DOHH2 (cell line): ENCODE data around the gene TAS2R46.
"Not testable (repeated sequence)": the region's sequence is repeated elsewhere in the genome, so short reads cannot be mapped to it uniquely, and the experiment has no call there.

ENCODE experiments used
- H3F3A ChIP-seq: fragments of 200-600 bp; sonication (generic), shearing (Covaris generic); 2 replicates; pipeline ENCODE4 v1.6.0; 2016; ENCODE audit warnings: antibody characterized with exemption, mild to moderate bottlenecking; ENCODE audit not compliant: control insufficient read depth, insufficient read depth
- H3K27ac ChIP-seq: fragments of 200-600 bp; sonication (generic); 2 replicates; pipeline ENCODE4 v1.5.1; 2014; ENCODE audit warnings: low read depth, mild to moderate bottlenecking, low read length, moderate library complexity
- H3K27me3 ChIP-seq: fragments of 200-600 bp; sonication (generic); 2 replicates; pipeline ENCODE4 v1.6.1; 2014; ENCODE audit warnings: mild to moderate bottlenecking, low read length, mixed read lengths; ENCODE audit not compliant: control insufficient read depth
- H3K36me3 ChIP-seq: fragments of 200-600 bp; sonication (generic); 2 replicates; pipeline ENCODE4 v1.6.1; 2014; ENCODE audit warnings: mild to moderate bottlenecking, low read length, moderate library complexity, mixed read lengths; ENCODE audit not compliant: control insufficient read depth
- H3K4me1 ChIP-seq: fragments of 200-600 bp; sonication (generic); 2 replicates; pipeline ENCODE4 v1.6.1; 2014; ENCODE audit warnings: mild to moderate bottlenecking, low read length, mixed read lengths; ENCODE audit not compliant: control insufficient read depth
- H3K4me2 ChIP-seq: fragments of 200-600 bp; sonication (generic); 2 replicates; pipeline ENCODE4 v1.6.0; 2014; ENCODE audit warnings: mild to moderate bottlenecking, low read length, moderate library complexity
- H3K4me3 ChIP-seq: fragments of 200-600 bp; sonication (generic); 2 replicates; pipeline ENCODE4 v1.5.1; 2014; ENCODE audit warnings: mild to moderate bottlenecking, low read length, mixed read lengths
- H3K79me2 ChIP-seq: fragments of 200-600 bp; sonication (generic); 2 replicates; pipeline ENCODE4 v1.6.1; 2014; ENCODE audit warnings: mild to moderate bottlenecking, low read length, mixed read lengths; ENCODE audit not compliant: control insufficient read depth
- H3K9me2 ChIP-seq: fragments of 200-600 bp; sonication (generic); replicated peaks from 2 replicates; pipeline ENCODE4 v1.6.1; 2014; ENCODE audit warnings: mild to moderate bottlenecking, low read length, mixed read lengths; ENCODE audit not compliant: control insufficient read depth
- H3K9me3 ChIP-seq: fragments of 200-600 bp; sonication (generic); 2 replicates; pipeline ENCODE4 v1.6.1; 2014; ENCODE audit warnings: antibody characterized with exemption, low read length, mixed read lengths; ENCODE audit not compliant: control insufficient read depth, insufficient read depth
- H4K20me1 ChIP-seq: fragments of 200-600 bp; sonication (generic); 2 replicates; pipeline ENCODE4 v1.6.0; 2014; ENCODE audit warnings: low read depth, mild to moderate bottlenecking, antibody characterized with exemption, low read length, moderate library complexity; ENCODE audit not compliant: control insufficient read depth, insufficient read depth
- CTCF ChIP-seq: fragments of 200-600 bp; sonication (generic); IDR thresholded peaks from one replicate; pipeline ENCODE4 v1.5.1; 2014; ENCODE audit warnings: antibody characterized with exemption, mild to moderate bottlenecking, low read depth, low read length; ENCODE audit not compliant: poor library complexity, severe bottlenecking
- EZH2phosphoT487 ChIP-seq: fragments of 200-600 bp; sonication (generic); IDR thresholded peaks from 2 replicates; pipeline ENCODE4 v1.6.1; 2017; ENCODE audit warnings: borderline replicate concordance, mild to moderate bottlenecking, antibody characterized with exemption, low read length, moderate library complexity, mixed read lengths

Gene TAS2R46

GRCh38 chr12:11062194-11062593 lies at the start of gene TAS2R46:
TAS2R46 (minus strand) TSS chr12:11062294; CDS start chr12:11062294, 0 bp downstream.
- not testable (repeated sequence) for H3K9me3 ChIP-seq, H3K9me2 ChIP-seq, H3K4me1 ChIP-seq, H3K4me3 ChIP-seq, H3F3A ChIP-seq, H4K20me1 ChIP-seq, H3K27me3 ChIP-seq, H3K4me2 ChIP-seq, H3K27ac ChIP-seq, H3K36me3 ChIP-seq, H3K79me2 ChIP-seq

GRCh38 chr12:11111213-11111612 lies 49.1 kb upstream of the TAS2R46 start:
- H3K4me3 ChIP-seq, H3K4me2 ChIP-seq, H3K4me1 ChIP-seq, H3F3A ChIP-seq, H3K9me2 ChIP-seq, H3K9me3 ChIP-seq, H3K27ac ChIP-seq, H3K36me3 ChIP-seq, H3K27me3 ChIP-seq, H4K20me1 ChIP-seq: not testable (repeated sequence)
- peaks cover 76% of the 10 kb centered on the region for H3K79me2 ChIP-seq

- H4K20me1 ChIP-seq = no peaks in the 10 kb centered on the region
- 0 out of 2 replicates have a peak, but pooled peaks cover 3% of the 10 kb centered on the region for H3K4me1 ChIP-seq
- no peaks in the 10 kb centered on the region; the same call in 1 of the 2 replicates for H3K9me3 ChIP-seq
- no peaks in the 10 kb centered on the region for H3K27me3 ChIP-seq
- H3K4me2 ChIP-seq = no peak overlapping the region
- no peak overlapping the region for H3K4me3 ChIP-seq
- no peak overlapping the region for H3K27ac ChIP-seq
- H3K9me2 ChIP-seq = no peaks in the 10 kb centered on the region
- H3K36me3 ChIP-seq = peaks cover 6% of the 10 kb centered on the region; the same call in 1 of the 2 replicates
- TF ChIP-seq CTCF = no peak
- no peak for TF ChIP-seq EZH2phosphoT487
- no peaks in the 10 kb centered on the region for H3F3A ChIP-seq
- peaks cover 56% of the 10 kb centered on the region for H3K79me2 ChIP-seq
These were observed 46.8 kb upstream of the TAS2R46 start for GRCh38 chr12:11108862-11109261.

- no peaks in the 10 kb centered on the region for H4K20me1 ChIP-seq
- H3K27me3 ChIP-seq = no peaks in the 10 kb centered on the region
- no peak overlapping the region for H3K27ac ChIP-seq
- TF ChIP-seq CTCF = no peak
- TF ChIP-seq EZH2phosphoT487 = no peak
- no peak overlapping the region for H3K4me3 ChIP-seq
- no peaks in the 10 kb centered on the region for H3K9me2 ChIP-seq
- no peaks in the 10 kb centered on the region; the same call in 1 of the 2 replicates for H3K9me3 ChIP-seq
- H3K4me1 ChIP-seq = 0 out of 2 replicates have a peak, but pooled peaks cover 3% of the 10 kb centered on the region
- H3F3A ChIP-seq = no peaks in the 10 kb centered on the region
- H3K4me2 ChIP-seq = no peak overlapping the region
- peaks cover 6% of the 10 kb centered on the region; the same call in 1 of the 2 replicates for H3K36me3 ChIP-seq
- H3K79me2 ChIP-seq = peaks cover 46% of the 10 kb centered on the region
These were observed 45.6 kb upstream of the TAS2R46 start for GRCh38 chr12:11107719-11108118.
